ENCODE data around the gene GPX2. TPM values are rescaled to one million over a fixed set of nuclear protein-coding genes. Genes with fewer than 3 reads are reported as not detected.

GPX2 gene
- total and polyA plus RNA-seq, 7 donors: 1.9 to 1,392 (median 374) TPM; not detected in 3

DNA sequence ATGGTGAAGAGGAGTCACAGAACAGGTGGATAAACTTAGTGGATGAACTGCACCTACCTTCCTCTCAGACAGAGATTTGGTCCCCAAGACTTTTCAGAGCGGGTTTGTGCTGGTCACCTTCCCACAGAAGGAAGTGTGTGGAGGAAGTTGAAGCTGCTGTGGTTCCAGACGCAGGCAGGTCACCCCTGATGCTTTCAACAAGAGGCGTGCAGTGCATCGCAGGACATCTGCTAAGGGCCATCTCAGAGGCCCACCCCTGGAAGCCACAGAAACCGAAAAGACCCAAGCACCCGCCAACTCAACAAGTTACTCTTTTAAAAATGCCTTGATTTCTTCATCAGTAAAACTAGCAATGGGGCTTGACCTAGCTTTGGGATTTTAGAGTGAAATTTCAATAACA, 1.0 kb upstream of the GPX2 start:
- intact Hi-C loops (cut with DNase I): no loop called here
- no peak overlapping the region for H3K27ac ChIP-seq
- no peaks in the 10 kb centered on the region for H3K9me3 ChIP-seq
- H3K4me3 ChIP-seq: no peak overlapping the region
- DNase-seq: no peak
- 52 to 85% methylated on average over 6 of the region's 6 CpGs for WGBS, 2 donors
- no peaks in the 10 kb centered on the region for H3K4me1 ChIP-seq
- H3K36me3 ChIP-seq: peaks cover 0 to 44% (median 4%) of the 10 kb centered on the region in 4 donors
- no peaks in the 10 kb centered on the region for H3K27me3 ChIP-seq
- TF ChIP-seq, protein P1, sequence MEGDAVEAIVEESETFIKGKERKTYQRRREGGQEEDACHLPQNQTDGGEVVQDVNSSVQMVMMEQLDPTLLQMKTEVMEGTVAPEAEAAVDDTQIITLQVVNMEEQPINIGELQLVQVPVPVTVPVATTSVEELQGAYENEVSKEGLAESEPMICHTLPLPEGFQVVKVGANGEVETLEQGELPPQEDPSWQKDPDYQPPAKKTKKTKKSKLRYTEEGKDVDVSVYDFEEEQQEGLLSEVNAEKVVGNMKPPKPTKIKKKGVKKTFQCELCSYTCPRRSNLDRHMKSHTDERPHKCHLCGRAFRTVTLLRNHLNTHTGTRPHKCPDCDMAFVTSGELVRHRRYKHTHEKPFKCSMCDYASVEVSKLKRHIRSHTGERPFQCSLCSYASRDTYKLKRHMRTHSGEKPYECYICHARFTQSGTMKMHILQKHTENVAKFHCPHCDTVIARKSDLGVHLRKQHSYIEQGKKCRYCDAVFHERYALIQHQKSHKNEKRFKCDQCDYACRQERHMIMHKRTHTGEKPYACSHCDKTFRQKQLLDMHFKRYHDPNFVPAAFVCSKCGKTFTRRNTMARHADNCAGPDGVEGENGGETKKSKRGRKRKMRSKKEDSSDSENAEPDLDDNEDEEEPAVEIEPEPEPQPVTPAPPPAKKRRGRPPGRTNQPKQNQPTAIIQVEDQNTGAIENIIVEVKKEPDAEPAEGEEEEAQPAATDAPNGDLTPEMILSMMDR (IDR thresholded peaks at IDR 0.05): no peak
- TF ChIP-seq POLR2AphosphoS5 (IDR thresholded peaks at IDR 0.05): no peak
- no peak for TF ChIP-seq EP300 (IDR thresholded peaks at IDR 0.05)
- TF ChIP-seq POLR2A (IDR thresholded peaks at IDR 0.05): no peak

DNA sequence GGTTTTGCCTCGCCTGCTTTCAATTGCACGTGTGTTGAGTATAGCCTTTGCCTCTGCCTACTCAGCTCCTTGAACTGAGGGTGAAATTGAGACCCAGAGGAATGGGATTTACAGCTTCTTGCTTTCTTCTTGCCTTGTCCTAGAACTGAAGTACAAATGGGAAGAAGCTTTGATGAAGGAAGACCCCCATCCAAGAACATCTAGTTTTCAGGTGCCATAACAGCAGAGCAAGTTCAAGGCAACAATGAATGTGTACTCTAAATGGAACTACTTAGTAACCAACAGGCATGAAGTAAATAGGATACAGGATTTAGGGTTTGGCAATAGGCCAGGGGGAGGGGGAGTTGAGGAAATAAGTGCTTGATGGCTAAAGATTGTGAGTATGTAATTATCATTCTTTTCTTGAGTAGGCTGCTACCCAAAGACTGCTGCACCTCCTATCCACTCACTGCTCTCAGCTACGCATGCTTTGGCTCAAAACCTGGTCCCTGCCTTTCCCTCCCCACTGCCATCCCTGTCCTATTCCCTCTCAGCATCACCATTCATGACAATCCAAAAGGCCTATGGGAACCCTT, 2.1 kb downstream of the GPX2 start:
- TF ChIP-seq EP300 (IDR thresholded peaks at IDR 0.05) (no peak), POLR2AphosphoS5 (IDR thresholded peaks at IDR 0.05) (no peak), POLR2A (IDR thresholded peaks at IDR 0.05) (no peak)
- TF ChIP-seq, protein P1 (IDR thresholded peaks at IDR 0.05): no peak
- Histone ChIP-seq H3K27me3 (no peaks in the 10 kb centered on the region), H3K4me3 (no peak overlapping the region), H3K9me3 (no peaks in the 10 kb centered on the region), H3K4me1 (peaks cover 0 to 14% (median 8%) of the 10 kb centered on the region in 4 donors), H3K27ac (no peak overlapping the region), H3K36me3 (peaks cover 0 to 34% (median 4%) of the 10 kb centered on the region in 4 donors)
- no peak for DNase-seq
- 20 to 73% methylated on average over 3 of the region's 3 CpGs for WGBS, 2 donors
- intact Hi-C loops (cut with DNase I): no loop called here

DNA sequence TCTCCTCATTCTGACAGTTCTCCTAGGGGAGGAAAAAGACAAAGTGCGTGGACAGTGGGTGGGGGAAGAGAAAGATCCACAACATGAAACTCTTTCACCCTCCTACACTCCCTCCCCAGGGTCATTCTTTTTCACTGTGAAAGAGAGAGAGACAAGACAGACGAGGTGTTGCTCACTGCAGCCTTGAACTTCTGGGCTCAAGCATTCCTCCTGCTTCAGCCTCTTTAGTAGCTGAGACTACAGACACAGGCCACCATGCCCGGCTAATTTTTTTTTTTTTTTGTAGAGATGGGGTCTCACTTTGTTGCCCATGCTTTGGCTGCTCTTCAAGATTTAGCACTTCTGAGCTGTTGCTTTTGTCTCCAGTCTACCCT, 2.7 kb downstream of the GPX2 start:
- Histone ChIP-seq H3K9me3 (no peaks in the 10 kb centered on the region), H3K4me3 (no peak overlapping the region), H3K27me3 (no peaks in the 10 kb centered on the region), H3K4me1 (peaks cover 0 to 14% (median 8%) of the 10 kb centered on the region in 4 donors), H3K27ac (no peak overlapping the region), H3K36me3 (peaks cover 0 to 34% (median 4%) of the 10 kb centered on the region in 4 donors)
- intact Hi-C loops (cut with DNase I): no loop called here
- TF ChIP-seq POLR2AphosphoS5 (IDR thresholded peaks at IDR 0.05) (no peak), POLR2A (IDR thresholded peaks at IDR 0.05) (no peak), EP300 (IDR thresholded peaks at IDR 0.05) (no peak)
- TF ChIP-seq, protein P1 (IDR thresholded peaks at IDR 0.05): no peak
- DNase-seq: no peak
- WGBS, 2 donors: 21 to 63% methylated on average over 3 of the region's 3 CpGs

DNA sequence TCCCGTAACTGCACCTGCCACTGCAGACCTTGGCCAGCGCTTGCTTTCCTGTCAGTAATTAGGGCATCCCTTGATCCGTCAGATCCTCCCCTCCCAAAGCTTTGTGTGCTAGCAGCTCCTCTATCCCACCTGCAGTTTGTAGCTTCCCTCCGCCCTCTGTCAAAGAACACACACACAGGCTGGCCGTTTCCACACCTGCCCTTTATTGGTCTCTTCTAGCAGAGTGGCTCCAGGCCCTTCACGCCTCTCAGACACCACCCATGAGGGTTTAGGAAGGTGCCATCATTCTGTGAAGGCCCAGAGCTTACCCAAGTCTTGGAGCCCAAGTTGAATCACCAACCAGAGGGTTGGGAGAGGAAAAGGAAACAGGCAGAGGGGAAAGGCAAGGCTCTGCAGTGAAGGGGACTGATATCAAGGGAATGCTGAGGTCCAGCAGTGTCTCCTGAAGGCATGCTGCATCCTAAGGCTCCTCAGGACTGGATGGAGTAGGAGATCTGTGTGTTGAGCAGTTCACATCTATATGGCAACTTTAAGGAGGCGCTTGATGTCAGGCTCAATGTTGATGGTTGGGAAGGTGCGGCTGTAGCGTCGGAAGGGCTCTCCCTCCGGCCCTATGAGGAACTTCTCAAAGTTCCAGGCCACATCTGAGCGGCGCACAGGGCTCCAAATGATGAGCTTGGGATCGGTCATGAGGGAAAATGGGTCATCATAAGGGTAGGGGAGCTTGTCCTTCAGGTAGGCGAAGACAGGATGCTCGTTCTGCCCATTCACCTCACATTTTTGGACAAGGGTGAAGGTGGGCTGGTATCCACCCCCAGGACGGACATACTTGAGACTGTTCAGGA, 3.4 kb downstream of the GPX2 start:
- Histone ChIP-seq H3K4me1 (peaks cover 0 to 14% (median 8%) of the 10 kb centered on the region in 4 donors), H3K27ac (no peak overlapping the region), H3K9me3 (no peaks in the 10 kb centered on the region), H3K36me3 (peaks cover 0 to 39% (median 4%) of the 10 kb centered on the region in 4 donors), H3K4me3 (no peak overlapping the region), H3K27me3 (no peaks in the 10 kb centered on the region)
- intact Hi-C loops (cut with DNase I): no loop called here
- DNase-seq: no peak
- TF ChIP-seq POLR2A (IDR thresholded peaks at IDR 0.05): no peak
- TF ChIP-seq POLR2AphosphoS5 (IDR thresholded peaks at IDR 0.05): no peak
- TF ChIP-seq EP300 (IDR thresholded peaks at IDR 0.05): no peak
- TF ChIP-seq, protein P1 (IDR thresholded peaks at IDR 0.05): no peak
- 30 to 77% methylated on average over 17 of the region's 17 CpGs for WGBS, 2 donors
